Nephron progenitor cell (in vitro differentiated cells): ENCODE results near the gene CXCR2.

Source experiments
- DNase-seq: peaks from one replicate; pipeline ENCODE4 v3.0.0; 2021
- H3K27ac Mint-ChIP-seq: 2 replicates; pipeline ENCODE4 v1.8.0; 2021; ENCODE audit warnings: mild to moderate bottlenecking, moderate library complexity, mixed read lengths
- H3K27me3 Mint-ChIP-seq: 2 replicates; pipeline ENCODE4 v1.8.0; 2021; ENCODE audit warnings: mild to moderate bottlenecking, low read depth, mixed read lengths; ENCODE audit not compliant: poor library complexity
- H3K36me3 Mint-ChIP-seq: 2 replicates; pipeline ENCODE4 v1.8.0; 2021; ENCODE audit warnings: low read depth, mixed read lengths
- H3K4me1 Mint-ChIP-seq: 2 replicates; pipeline ENCODE4 v1.8.0; 2021; ENCODE audit warnings: mixed read lengths
- H3K4me3 Mint-ChIP-seq: 2 replicates; pipeline ENCODE4 v1.8.0; 2021; ENCODE audit warnings: mild to moderate bottlenecking, moderate library complexity, mixed read lengths
- H3K9me3 Mint-ChIP-seq: 2 replicates; pipeline ENCODE4 v1.8.0; 2021; ENCODE audit warnings: mild to moderate bottlenecking, moderate library complexity, mixed read lengths
- TF ChIP-seq, protein P1 (sequence below): fragments of 200-600 bp; sonication (generic); IDR thresholded peaks from 2 replicates; pipeline ENCODE4 v1.5.0; 2021; ENCODE audit warnings: antibody characterized with exemption

CXCR2 gene

DNA sequence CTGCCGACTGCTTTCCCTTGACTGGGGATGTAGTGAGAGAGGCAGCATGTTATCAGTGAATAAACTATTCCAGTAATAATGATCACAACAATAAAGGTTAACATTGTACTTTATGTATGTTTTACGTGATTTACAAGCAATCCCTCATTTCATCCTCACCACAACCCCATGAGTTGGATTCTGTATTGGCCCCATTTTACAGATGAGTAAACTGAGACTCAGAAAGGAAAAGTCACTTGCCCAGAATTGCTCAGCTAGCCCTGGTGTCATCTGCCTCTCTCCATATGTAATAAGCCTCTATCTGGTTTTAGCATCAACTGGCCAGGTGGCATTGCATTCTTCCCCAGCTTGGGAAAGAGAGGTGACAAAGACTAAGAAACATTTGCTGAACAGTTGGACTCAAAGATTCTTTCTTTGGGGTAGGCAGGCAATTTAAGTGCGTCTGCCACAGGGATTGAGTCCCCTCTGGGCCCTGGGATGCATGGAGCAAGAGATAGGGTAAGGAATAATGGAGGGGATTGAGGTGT is 2.2 kb downstream of the CXCR2 start:
- H3K27me3 Mint-ChIP-seq: peaks cover 11% of the 10 kb centered on the region
- peaks cover 12% of the 10 kb centered on the region for H3K4me1 Mint-ChIP-seq
- H3K27ac Mint-ChIP-seq: no peak overlapping the region
- DNase-seq: no peak
- TF ChIP-seq, protein P1, sequence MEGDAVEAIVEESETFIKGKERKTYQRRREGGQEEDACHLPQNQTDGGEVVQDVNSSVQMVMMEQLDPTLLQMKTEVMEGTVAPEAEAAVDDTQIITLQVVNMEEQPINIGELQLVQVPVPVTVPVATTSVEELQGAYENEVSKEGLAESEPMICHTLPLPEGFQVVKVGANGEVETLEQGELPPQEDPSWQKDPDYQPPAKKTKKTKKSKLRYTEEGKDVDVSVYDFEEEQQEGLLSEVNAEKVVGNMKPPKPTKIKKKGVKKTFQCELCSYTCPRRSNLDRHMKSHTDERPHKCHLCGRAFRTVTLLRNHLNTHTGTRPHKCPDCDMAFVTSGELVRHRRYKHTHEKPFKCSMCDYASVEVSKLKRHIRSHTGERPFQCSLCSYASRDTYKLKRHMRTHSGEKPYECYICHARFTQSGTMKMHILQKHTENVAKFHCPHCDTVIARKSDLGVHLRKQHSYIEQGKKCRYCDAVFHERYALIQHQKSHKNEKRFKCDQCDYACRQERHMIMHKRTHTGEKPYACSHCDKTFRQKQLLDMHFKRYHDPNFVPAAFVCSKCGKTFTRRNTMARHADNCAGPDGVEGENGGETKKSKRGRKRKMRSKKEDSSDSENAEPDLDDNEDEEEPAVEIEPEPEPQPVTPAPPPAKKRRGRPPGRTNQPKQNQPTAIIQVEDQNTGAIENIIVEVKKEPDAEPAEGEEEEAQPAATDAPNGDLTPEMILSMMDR: no peak
- peaks cover 8% of the 10 kb centered on the region for H3K9me3 Mint-ChIP-seq
- no peaks in the 10 kb centered on the region for H3K36me3 Mint-ChIP-seq
- no peak overlapping the region for H3K4me3 Mint-ChIP-seq

DNA sequence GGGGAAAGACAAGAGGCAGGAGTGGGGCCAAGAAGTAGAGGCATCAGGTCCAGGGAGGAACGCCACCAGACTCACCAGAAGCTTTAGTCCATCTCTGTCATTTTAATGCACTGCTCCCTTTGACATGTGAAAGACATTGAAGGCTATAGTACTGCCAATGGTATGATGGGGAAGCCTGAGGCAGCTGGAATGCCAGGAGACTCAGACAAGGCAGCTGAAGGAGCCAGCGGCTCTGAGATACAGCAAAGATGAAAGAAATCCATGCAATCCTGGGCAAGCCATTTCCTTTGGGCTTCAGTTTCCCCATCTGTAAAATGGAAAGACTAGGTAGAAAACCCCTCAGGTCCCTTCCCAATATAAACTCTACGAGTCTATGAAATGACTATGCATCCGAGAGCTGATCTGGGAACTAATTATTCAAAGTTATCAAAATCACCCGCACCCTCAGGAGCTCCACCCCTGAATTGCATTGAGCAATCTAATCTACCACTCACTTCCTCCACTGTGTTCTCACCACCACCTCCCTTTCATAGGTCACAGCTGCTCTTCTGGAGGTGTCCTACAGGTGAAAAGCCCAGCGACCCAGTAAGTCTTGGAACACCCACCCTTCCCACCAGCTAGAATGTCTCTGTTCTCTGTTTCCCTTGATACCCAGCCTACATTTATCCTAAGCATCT is 3.1 kb downstream of the CXCR2 start:
- Mint-ChIP-seq H3K4me1 (peaks cover 12% of the 10 kb centered on the region), H3K27me3 (peaks cover 11% of the 10 kb centered on the region), H3K9me3 (peaks cover under 1% of the 10 kb centered on the region), H3K36me3 (no peaks in the 10 kb centered on the region), H3K27ac (no peak overlapping the region), H3K4me3 (no peak overlapping the region)
- TF ChIP-seq, protein P1: no peak
- no peak for DNase-seq

DNA sequence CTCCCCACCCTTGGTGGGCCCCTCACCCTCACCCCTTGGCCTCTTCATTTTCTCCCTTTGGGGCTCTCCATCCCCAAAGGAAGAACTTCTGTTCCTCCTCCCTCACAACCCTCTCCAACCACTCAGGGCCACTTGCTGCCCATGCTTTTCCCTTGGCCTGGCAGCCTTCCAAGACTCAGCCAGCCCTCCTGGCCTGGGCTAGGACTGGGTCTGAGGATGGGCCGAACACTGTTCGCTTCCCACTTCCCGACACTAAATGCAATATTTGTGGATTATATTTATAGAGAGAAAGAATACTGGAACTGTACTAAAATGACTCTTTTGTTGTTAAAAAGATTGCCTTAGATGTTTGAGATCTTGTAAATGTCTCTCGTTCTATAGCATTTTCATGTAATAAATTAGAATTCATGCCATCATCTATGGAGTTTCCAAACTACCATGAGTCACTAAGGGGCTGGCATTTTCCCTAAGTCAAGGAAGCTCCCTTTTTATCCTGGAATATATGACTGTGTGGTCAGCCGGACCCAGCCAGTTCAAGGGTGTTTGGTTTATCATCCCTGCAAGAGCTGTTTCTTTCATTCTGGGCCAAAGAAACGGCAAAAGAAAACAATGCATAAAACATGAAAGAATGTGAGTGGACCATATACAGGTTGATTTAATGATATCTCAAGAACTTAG is 3.8 kb downstream of the CXCR2 start:
- TF ChIP-seq, protein P1: no peak
- no peaks in the 10 kb centered on the region for H3K9me3 Mint-ChIP-seq
- H3K4me3 Mint-ChIP-seq: no peak overlapping the region
- peaks cover 12% of the 10 kb centered on the region for H3K4me1 Mint-ChIP-seq
- no peaks in the 10 kb centered on the region for H3K36me3 Mint-ChIP-seq
- H3K27ac Mint-ChIP-seq: no peak overlapping the region
- peaks cover 12% of the 10 kb centered on the region for H3K27me3 Mint-ChIP-seq
- no peak for DNase-seq

DNA sequence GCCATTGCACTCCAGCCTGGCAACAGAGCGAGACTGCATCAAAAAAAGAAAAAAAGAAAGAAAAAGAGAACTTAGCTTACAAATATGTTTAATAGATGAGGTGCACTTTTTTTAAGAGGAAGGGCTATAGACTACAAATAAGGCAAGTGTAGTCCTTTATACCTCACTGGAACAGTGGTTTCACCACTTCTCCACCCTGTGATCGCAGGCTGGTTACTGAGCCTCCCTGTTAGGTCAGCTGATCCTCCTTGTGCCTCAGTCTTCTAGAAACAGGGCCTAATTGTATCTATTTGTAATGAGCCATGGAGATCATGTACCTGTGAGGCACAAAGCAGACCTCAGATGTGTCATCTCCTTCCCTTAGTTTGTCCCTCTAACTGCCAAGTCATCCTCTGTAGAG is 4.5 kb downstream of the CXCR2 start:
- H3K9me3 Mint-ChIP-seq: no peaks in the 10 kb centered on the region
- TF ChIP-seq, protein P1: no peak
- H3K4me1 Mint-ChIP-seq: peaks cover 10% of the 10 kb centered on the region
- DNase-seq: no peak
- no peak overlapping the region for H3K27ac Mint-ChIP-seq
- no peaks in the 10 kb centered on the region for H3K36me3 Mint-ChIP-seq
- H3K4me3 Mint-ChIP-seq: no peak overlapping the region
- H3K27me3 Mint-ChIP-seq: peaks cover 17% of the 10 kb centered on the region

DNA sequence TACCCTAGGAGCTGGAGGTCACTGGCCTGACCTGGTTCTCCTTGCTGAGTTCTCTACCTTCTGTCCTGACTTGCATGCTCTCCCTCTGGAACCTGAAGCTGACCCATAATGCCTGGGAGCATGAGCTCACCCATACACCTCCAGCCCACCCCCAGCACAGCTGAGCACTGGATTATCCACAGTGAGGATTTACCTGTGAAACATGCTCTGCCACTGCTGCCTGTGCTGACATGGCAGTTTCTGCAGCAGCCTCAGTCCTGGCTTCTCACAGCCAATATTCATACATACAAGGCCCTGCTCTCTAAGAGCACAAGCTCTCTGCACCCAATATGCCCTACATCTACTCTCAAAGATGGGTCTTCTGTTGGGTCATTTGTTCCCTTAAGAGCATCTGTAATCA is 5.0 kb downstream of the CXCR2 start:
- no peak for DNase-seq
- TF ChIP-seq, protein P1: no peak
- Mint-ChIP-seq H3K36me3 (no peaks in the 10 kb centered on the region), H3K4me3 (no peak overlapping the region), H3K4me1 (peaks cover 5% of the 10 kb centered on the region), H3K9me3 (peaks cover under 1% of the 10 kb centered on the region), H3K27ac (no peak overlapping the region), H3K27me3 (peaks cover 21% of the 10 kb centered on the region)
